RWPE2 (cell line): Measurements from ENCODE around the gene DUSP10.
A peak's percentile ranks its signal among the peaks of the same experiment; 100 is the strongest.

ENCODE experiments used
- ATAC-seq: fragments of 200-7000 bp; cut with Tn5 transposase; 3 replicates; pipeline ENCODE4 v1.9.1; 2021; ENCODE audit warnings: low read depth
- DNase-seq: peaks from one replicate; pipeline ENCODE4 v3.0.0-alpha.2; 2020; ENCODE audit warnings: low spot score
- H3K27ac ChIP-seq: fragments of 450-650 bp; 2 replicates; pipeline ENCODE4 v1.5.1; 2017; ENCODE audit warnings: mild to moderate bottlenecking; ENCODE audit not compliant: poor library complexity, severe bottlenecking
- H3K27me3 ChIP-seq: fragments of 250-450 bp; sonication (Bioruptor Pico); 2 replicates; pipeline ENCODE4 v1.5.1; 2021; ENCODE audit warnings: mild to moderate bottlenecking, moderate library complexity; ENCODE audit not compliant: insufficient read depth, poor library complexity, severe bottlenecking
- H3K36me3 ChIP-seq: fragments of 250-450 bp; sonication (Bioruptor Pico); 2 replicates; pipeline ENCODE4 v1.5.1; 2020; ENCODE audit warnings: low read depth, mild to moderate bottlenecking, moderate library complexity
- H3K4me1 ChIP-seq: fragments of 250-450 bp; sonication (Bioruptor Pico); 2 replicates; pipeline ENCODE4 v1.5.1; 2021; ENCODE audit warnings: mild to moderate bottlenecking, moderate library complexity; ENCODE audit not compliant: insufficient read depth, poor library complexity, severe bottlenecking
- H3K4me3 ChIP-seq: fragments of 250-450 bp; sonication (Bioruptor Pico); 2 replicates; pipeline ENCODE4 v1.5.1; 2021; ENCODE audit warnings: mild to moderate bottlenecking, moderate library complexity; ENCODE audit not compliant: severe bottlenecking
- H3K9me3 ChIP-seq: fragments of 250-450 bp; sonication (Bioruptor Pico); 2 replicates; pipeline ENCODE4 v1.5.1; 2021; ENCODE audit warnings: mild to moderate bottlenecking, moderate library complexity; ENCODE audit not compliant: severe bottlenecking
- CTCF ChIP-seq: fragments of 450-650 bp; IDR thresholded peaks from one replicate; pipeline ENCODE4 v1.5.1; 2017; ENCODE audit warnings: mild to moderate bottlenecking, moderate library complexity; ENCODE audit not compliant: poor library complexity, severe bottlenecking

The DUSP10 gene

GRCh38 chr1:221719278-221719597, 22.7 kb downstream of the DUSP10 start:
- Histone ChIP-seq H3K4me3 (no peak overlapping the region), H3K27ac (no peak overlapping the region), H3K4me1 (peaks cover 7% of the 10 kb centered on the region), H3K27me3 (no peaks in the 10 kb centered on the region), H3K9me3 (no peaks in the 10 kb centered on the region), H3K36me3 (no peaks in the 10 kb centered on the region)
- TF ChIP-seq CTCF = no peak
- DNase-seq (no peak), ATAC-seq (no peak)

GRCh38 chr1:221718381-221719277, 23.3 kb downstream of the DUSP10 start:
- TF ChIP-seq CTCF = no peak
- no peaks in the 10 kb centered on the region for H3K9me3 ChIP-seq
- no peak overlapping the region for H3K27ac ChIP-seq
- no peak overlapping the region for H3K4me3 ChIP-seq
- peaks cover 7% of the 10 kb centered on the region for H3K4me1 ChIP-seq
- H3K36me3 ChIP-seq = no peaks in the 10 kb centered on the region
- peak; percentile 57 for ATAC-seq
- H3K27me3 ChIP-seq = no peaks in the 10 kb centered on the region
- DNase-seq = no peak

- Histone ChIP-seq H3K4me1 (peaks cover 7% of the 10 kb centered on the region), H3K9me3 (no peaks in the 10 kb centered on the region), H3K36me3 (no peaks in the 10 kb centered on the region), H3K27ac (no peak overlapping the region), H3K27me3 (no peaks in the 10 kb centered on the region), H3K4me3 (no peak overlapping the region)
- DNase-seq (no peak), ATAC-seq (no peak)
- no peak for TF ChIP-seq CTCF
Measured at GRCh38 chr1:221717485-221717853, 24.4 kb downstream of the DUSP10 start.

- no peaks in the 10 kb centered on the region for H3K9me3 ChIP-seq
- no peak for ATAC-seq
- no peaks in the 10 kb centered on the region for H3K36me3 ChIP-seq
- no peak overlapping the region for H3K4me3 ChIP-seq
- no peaks in the 10 kb centered on the region for H3K27me3 ChIP-seq
- TF ChIP-seq CTCF = no peak
- DNase-seq = no peak
- H3K4me1 ChIP-seq = peaks cover 7% of the 10 kb centered on the region
- H3K27ac ChIP-seq = no peak overlapping the region
Measured at GRCh38 chr1:221716713-221717484, 25.0 kb downstream of the DUSP10 start.
